HEK293 (cell line): ENCODE data around the gene UGT2A2.

Experiments used
- BCL11B ChIP-seq: fragments of 450-650 bp; formaldehyde crosslinking; IDR thresholded peaks from 2 replicates; pipeline ENCODE4 v1.5.1; 2016; ENCODE audit warnings: low read depth, missing biosample characterization, missing genetic modification characterization
- ZNF624 ChIP-seq: fragments of 450-650 bp; formaldehyde crosslinking; IDR thresholded peaks from 2 replicates; pipeline ENCODE4 v1.5.1; 2017; ENCODE audit warnings: missing biosample characterization, missing genetic modification characterization
- TF ChIP-seq, protein P1 (sequence below): sonication (generic); formaldehyde crosslinking; IDR thresholded peaks from 2 replicates; pipeline ENCODE4 v1.8.1; 2022; ENCODE audit warnings: mild to moderate bottlenecking, moderate library complexity, missing genetic modification reagents
- TF ChIP-seq, protein P2 (sequence below): fragments of 450-650 bp; formaldehyde crosslinking; IDR thresholded peaks from 2 replicates; pipeline ENCODE4 v1.5.1; 2016; ENCODE audit warnings: missing biosample characterization, missing genetic modification characterization

DNA sequence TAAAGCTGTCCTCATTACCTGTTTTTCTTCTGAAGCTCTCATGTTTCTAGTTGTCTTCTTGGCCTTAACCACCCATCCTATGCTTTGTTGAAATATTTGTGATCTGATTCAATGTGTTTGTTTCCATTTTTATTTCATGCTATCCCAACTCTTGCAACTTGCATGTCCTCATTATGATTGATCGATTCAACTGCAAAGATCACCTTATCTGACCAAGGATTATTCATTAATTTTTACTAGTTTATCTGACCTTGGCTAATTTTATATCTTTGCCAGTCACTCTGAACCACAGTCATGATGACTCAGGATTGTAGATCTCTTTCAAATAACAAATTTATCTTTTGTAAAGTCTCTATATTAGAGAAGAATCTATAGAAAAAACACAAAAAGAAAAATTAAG is 70.7 kb downstream of the UGT2A2 start:
- TF ChIP-seq, protein P1, sequence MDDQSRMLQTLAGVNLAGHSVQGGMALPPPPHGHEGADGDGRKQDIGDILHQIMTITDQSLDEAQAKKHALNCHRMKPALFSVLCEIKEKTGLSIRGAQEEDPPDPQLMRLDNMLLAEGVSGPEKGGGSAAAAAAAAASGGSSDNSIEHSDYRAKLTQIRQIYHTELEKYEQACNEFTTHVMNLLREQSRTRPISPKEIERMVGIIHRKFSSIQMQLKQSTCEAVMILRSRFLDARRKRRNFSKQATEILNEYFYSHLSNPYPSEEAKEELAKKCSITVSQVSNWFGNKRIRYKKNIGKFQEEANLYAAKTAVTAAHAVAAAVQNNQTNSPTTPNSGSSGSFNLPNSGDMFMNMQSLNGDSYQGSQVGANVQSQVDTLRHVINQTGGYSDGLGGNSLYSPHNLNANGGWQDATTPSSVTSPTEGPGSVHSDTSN (CRISPR knock-in tag), result no peak
- TF ChIP-seq, protein P2, sequence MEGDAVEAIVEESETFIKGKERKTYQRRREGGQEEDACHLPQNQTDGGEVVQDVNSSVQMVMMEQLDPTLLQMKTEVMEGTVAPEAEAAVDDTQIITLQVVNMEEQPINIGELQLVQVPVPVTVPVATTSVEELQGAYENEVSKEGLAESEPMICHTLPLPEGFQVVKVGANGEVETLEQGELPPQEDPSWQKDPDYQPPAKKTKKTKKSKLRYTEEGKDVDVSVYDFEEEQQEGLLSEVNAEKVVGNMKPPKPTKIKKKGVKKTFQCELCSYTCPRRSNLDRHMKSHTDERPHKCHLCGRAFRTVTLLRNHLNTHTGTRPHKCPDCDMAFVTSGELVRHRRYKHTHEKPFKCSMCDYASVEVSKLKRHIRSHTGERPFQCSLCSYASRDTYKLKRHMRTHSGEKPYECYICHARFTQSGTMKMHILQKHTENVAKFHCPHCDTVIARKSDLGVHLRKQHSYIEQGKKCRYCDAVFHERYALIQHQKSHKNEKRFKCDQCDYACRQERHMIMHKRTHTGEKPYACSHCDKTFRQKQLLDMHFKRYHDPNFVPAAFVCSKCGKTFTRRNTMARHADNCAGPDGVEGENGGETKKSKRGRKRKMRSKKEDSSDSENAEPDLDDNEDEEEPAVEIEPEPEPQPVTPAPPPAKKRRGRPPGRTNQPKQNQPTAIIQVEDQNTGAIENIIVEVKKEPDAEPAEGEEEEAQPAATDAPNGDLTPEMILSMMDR (tag by site-specific recombination), result no peak
- TF ChIP-seq BCL11B (tag by site-specific recombination), result no peak
- no peak for TF ChIP-seq ZNF624
